OCI-LY3 (cell line): ENCODE data around the gene DELE1.

ENCODE experiments used
- CTCF ChIP-seq: fragments of 200-600, 300-600 bp; sonication (generic); IDR thresholded peaks from 2 replicates; pipeline ENCODE4 v1.5.1; 2014; ENCODE audit warnings: antibody characterized with exemption, low read length, low read depth
- EZH2phosphoT487 ChIP-seq: fragments of 200-600 bp; shearing (Covaris generic); IDR thresholded peaks from 2 replicates; pipeline ENCODE4 v1.6.1; 2018; ENCODE audit warnings: antibody characterized with exemption, mixed run types, low read depth

- TF ChIP-seq CTCF, result no peak
- TF ChIP-seq EZH2phosphoT487, result no peak
These were observed 42.5 kb upstream of the DELE1 start for GRCh38 chr5:141880961-141881801.
